ENCODE data around the gene TLCD4.

- TF ChIP-seq CTCF (IDR thresholded peaks at IDR 0.05) (no peak), POLR2A (IDR thresholded peaks at IDR 0.05) (no peak)
Observed at GRCh38 chr1:95067568-95067967, 49.6 kb upstream of the TLCD4 start.
